H1 (cell line): ENCODE results near the gene MRPL47. TPM values are rescaled to one million over a fixed set of nuclear protein-coding genes. Genes with fewer than 3 reads are reported as not detected.

Experiments
- CTCF ChIA-PET: fragments of 300-600 bp; sonication (Branson Sonifier 250); formaldehyde crosslinking; loops from one replicate; lab custom pipeline; 2021; ENCODE audit not compliant: partially characterized antibody; lab: Charles Lee
- POLR2A ChIA-PET: fragments of 300-600 bp; sonication (Branson Sonifier 250); formaldehyde crosslinking; loops from one replicate; lab custom pipeline; 2021; ENCODE audit warnings: inconsistent platforms; ENCODE audit not compliant: partially characterized antibody; lab: Charles Lee
- DNase-seq, 2 experiments: peaks; one replicate each; pipeline versions ENCODE4 v3.0.0 to v3.0.0-alpha.2; 2010 to 2022; ENCODE audit warnings: low spot score in 2 of 2, low read depth in 1 of 2, mixed read lengths in 1 of 2
- FAIRE-seq: peaks from 2 replicates; lab custom pipeline; 2011; peaks lifted over from hg19 to GRCh38; lab: Jason Lieb, UNC
- H2AFZ ChIP-seq: 2 replicates; pipeline ENCODE4 v1.8.1; 2012; ENCODE audit warnings: low read length, inconsistent platforms
- H2AK5ac ChIP-seq: 2 replicates; pipeline ENCODE4 v1.6.1; 2013; ENCODE audit warnings: low read depth, low read length
- H2BK120ac ChIP-seq: replicated peaks from 2 replicates; pipeline ENCODE3; 2013; ENCODE audit warnings: low read depth, low read length, inconsistent platforms
- H2BK12ac ChIP-seq: 2 replicates; pipeline ENCODE4 v1.6.1; 2013; ENCODE audit warnings: low read depth, low read length
- H2BK15ac ChIP-seq: 2 replicates; pipeline ENCODE4 v1.6.1; 2013; ENCODE audit warnings: low read length
- H2BK20ac ChIP-seq: 2 replicates; pipeline ENCODE4 v1.6.1; 2013; ENCODE audit warnings: low read length
- H2BK5ac ChIP-seq: 2 replicates; pipeline ENCODE4 v1.6.1; 2013; ENCODE audit warnings: low read depth, low read length
- H3K14ac ChIP-seq: 2 replicates; pipeline ENCODE4 v1.6.1; 2013; ENCODE audit warnings: inconsistent platforms; ENCODE audit not compliant: insufficient read length
- H3K18ac ChIP-seq: 2 replicates; pipeline ENCODE4 v1.6.1; 2013; ENCODE audit warnings: low read length; ENCODE audit errors: extremely low read depth
- H3K23ac ChIP-seq: 2 replicates; pipeline ENCODE4 v1.6.1; 2013; ENCODE audit warnings: inconsistent platforms; ENCODE audit not compliant: insufficient read length
- H3K23me2 ChIP-seq: 2 replicates; pipeline ENCODE4 v1.6.1; 2013; ENCODE audit warnings: low read depth, low read length
- H3K27ac ChIP-seq: 2 replicates; pipeline ENCODE4 v1.6.1; 2011; ENCODE audit warnings: low read depth, low read length, inconsistent platforms
- H3K27me3 ChIP-seq, 4 experiments: replicated peaks in 1 of 4; 1 replicate in 1 of 4; 2 replicates in 3 of 4; pipeline versions ENCODE4 v1.6.1 to v1.8.1; 2011 to 2013; ENCODE audit warnings: low read length in 3 of 4, mild to moderate bottlenecking in 3 of 4, inconsistent platforms in 2 of 4, mixed read lengths in 2 of 4, moderate library complexity in 1 of 4; ENCODE audit not compliant: control insufficient read depth in 3 of 4, insufficient read depth in 3 of 4; ENCODE audit errors: extremely low read depth in 1 of 4
- H3K36me3 ChIP-seq, 4 experiments: 2 replicates each; pipeline versions ENCODE4 v1.6.1 to v1.8.1; 2011 to 2013; ENCODE audit warnings: mild to moderate bottlenecking in 4 of 4, low read length in 3 of 4, moderate library complexity in 2 of 4, control low read depth in 1 of 4, inconsistent platforms in 1 of 4; ENCODE audit not compliant: insufficient read depth in 4 of 4, control insufficient read depth in 2 of 4
- H3K4ac ChIP-seq: replicated peaks from 2 replicates; pipeline ENCODE3; 2013; ENCODE audit warnings: low read length, low read depth, mixed read lengths, inconsistent platforms; ENCODE audit not compliant: insufficient read length
- H3K4me1 ChIP-seq, 4 experiments: replicated peaks in 1 of 4; 1 replicate in 1 of 4; 2 replicates in 3 of 4; pipeline versions ENCODE4 v1.6.1 to v1.8.1; 2011 to 2013; ENCODE audit warnings: low read length in 3 of 4, inconsistent platforms in 2 of 4, mixed read lengths in 1 of 4; ENCODE audit not compliant: insufficient read depth in 4 of 4, control insufficient read depth in 3 of 4
- H3K4me2 ChIP-seq, 2 experiments: 2 replicates each; pipeline versions ENCODE4 v1.6.1 to v1.8.1; 2011 to 2013; ENCODE audit warnings: low read depth in 2 of 2, low read length in 2 of 2, control low read depth in 1 of 2, inconsistent platforms in 1 of 2, mild to moderate bottlenecking in 1 of 2; ENCODE audit not compliant: insufficient read depth in 1 of 2
- H3K4me3 ChIP-seq, 4 experiments: fragments of 200-600, 300-600 bp in 1 of 4; sonication (generic), shearing (Covaris generic), sonication (Bioruptor Twin) in 1 of 4; 2 replicates each; pipeline versions ENCODE4 v1.5.1 to v1.8.1; 2011 to 2016; ENCODE audit warnings: low read length in 4 of 4, low read depth in 3 of 4, control low read depth in 2 of 4, inconsistent platforms in 2 of 4, mild to moderate bottlenecking in 2 of 4, mixed read lengths in 1 of 4, moderate library complexity in 1 of 4; ENCODE audit not compliant: insufficient read depth in 2 of 4; ENCODE audit errors: extremely low read depth in 1 of 4
- H3K56ac ChIP-seq: replicated peaks from 2 replicates; pipeline ENCODE3; 2013; ENCODE audit warnings: low read depth, mild to moderate bottlenecking, mixed read lengths, low read length, inconsistent platforms; ENCODE audit not compliant: insufficient read length
- H3K79me1 ChIP-seq: 2 replicates; pipeline ENCODE4 v1.6.1; 2013; ENCODE audit warnings: low read depth, low read length, control low read depth
- H3K79me2 ChIP-seq, 2 experiments: 2 replicates each; pipeline versions ENCODE4 v1.6.1 to v1.8.1; 2012 to 2013; ENCODE audit warnings: low read length in 2 of 2, mild to moderate bottlenecking in 2 of 2, inconsistent platforms in 1 of 2; ENCODE audit not compliant: insufficient read depth in 2 of 2, control insufficient read depth in 1 of 2
- H3K9ac ChIP-seq, 4 experiments: replicated peaks in 1 of 4; 1 replicate in 1 of 4; 2 replicates in 3 of 4; pipeline versions ENCODE4 v1.6.1 to v1.8.1; 2011 to 2013; ENCODE audit warnings: low read depth in 3 of 4, low read length in 3 of 4, control low read depth in 2 of 4, mild to moderate bottlenecking in 2 of 4, moderate library complexity in 2 of 4, inconsistent platforms in 1 of 4; ENCODE audit errors: extremely low read depth in 1 of 4
- H3K9me3 ChIP-seq, 2 experiments: 2 replicates each; pipeline versions ENCODE4 v1.6.1 to v1.8.1; 2012 to 2013; ENCODE audit warnings: mild to moderate bottlenecking in 2 of 2, moderate library complexity in 2 of 2, control low read depth in 1 of 2, inconsistent platforms in 1 of 2, low read depth in 1 of 2, low read length in 1 of 2, mixed read lengths in 1 of 2; ENCODE audit not compliant: insufficient read depth in 2 of 2
- H4K20me1 ChIP-seq, 2 experiments: replicated peaks in 1 of 2; 2 replicates each; pipeline versions ENCODE3 to v1.8.1; 2011 to 2013; ENCODE audit warnings: inconsistent platforms in 2 of 2, low read length in 2 of 2, mild to moderate bottlenecking in 1 of 2; ENCODE audit not compliant: insufficient read depth in 2 of 2, control insufficient read depth in 1 of 2
- H4K5ac ChIP-seq: 2 replicates; pipeline ENCODE4 v1.6.1; 2013; ENCODE audit warnings: low read length, low read depth, mixed read lengths, inconsistent platforms; ENCODE audit not compliant: insufficient read length
- H4K8ac ChIP-seq: 2 replicates; pipeline ENCODE4 v1.8.0; 2013; ENCODE audit warnings: mild to moderate bottlenecking, moderate library complexity, low read length, inconsistent platforms; ENCODE audit not compliant: insufficient read depth; ENCODE audit errors: extremely low read depth
- H4K91ac ChIP-seq: replicated peaks from 2 replicates; pipeline ENCODE3; 2013; ENCODE audit warnings: low read length, mixed read lengths, inconsistent platforms; ENCODE audit not compliant: insufficient read length
- SAP30 ChIP-seq: fragments of 300-600 bp; sonication (generic); IDR thresholded peaks from 2 replicates; pipeline ENCODE4 v1.7.1; 2012; ENCODE audit warnings: low read length, moderate library complexity, mild to moderate bottlenecking, inconsistent platforms; ENCODE audit not compliant: insufficient read depth, insufficient replicate concordance
- WGBS, 2 experiments: shearing (Covaris generic) in 1 of 2; methylation state at CpG; one replicate each; pipeline versions ENCODE4 v1.1.6 to v1.1.7; 2013 to 2015; ENCODE audit warnings: low lambda C conversion rate in 2 of 2, mixed read lengths in 2 of 2, inconsistent platforms in 1 of 2, low coverage in 1 of 2, missing lambda C conversion rate in 1 of 2; ENCODE audit not compliant: insufficient replicate concordance in 2 of 2, insufficient coverage in 1 of 2, insufficient read length in 1 of 2; ENCODE audit errors: extremely low coverage in 1 of 2, missing lambda C conversion rate in 1 of 2; 5-methylcytosine and 5-hydroxymethylcytosine counted together
- polyA plus RNA-seq, 7 experiments: library from polyadenylated mRNA; depleted of rRNA in 3 of 7; stranded (reverse) in 5 of 7; unstranded in 2 of 7; fragments of >200 nt in 5 of 7; fragments of 200-250 nt in 2 of 7; gene quantifications; 1 replicate in 5 of 7; 2 replicates in 1 of 7; 4 replicates in 1 of 7; pipeline versions ENCODE4 v1.2.1 to v1.2.3, GENCODE V29; 2011 to 2013; ENCODE audit warnings: missing spikeins in 2 of 7, mixed read lengths in 2 of 7
- total RNA-seq: library from RNA; stranded (reverse); fragmentation: NEBNext Ultra II Directional; extraction: Animal tissue kit (Norgen Biotek cat#: 25700); gene quantifications from 2 replicates; pipeline ENCODE4 v1.2.1, GENCODE V29; 2021

MRPL47 gene
- total and polyA plus RNA-seq, 2 of the 8 experiments (the other 6 are each of a cell fraction or from before 2014, with no cell fraction given): 26.1 to 76.6 TPM

DNA sequence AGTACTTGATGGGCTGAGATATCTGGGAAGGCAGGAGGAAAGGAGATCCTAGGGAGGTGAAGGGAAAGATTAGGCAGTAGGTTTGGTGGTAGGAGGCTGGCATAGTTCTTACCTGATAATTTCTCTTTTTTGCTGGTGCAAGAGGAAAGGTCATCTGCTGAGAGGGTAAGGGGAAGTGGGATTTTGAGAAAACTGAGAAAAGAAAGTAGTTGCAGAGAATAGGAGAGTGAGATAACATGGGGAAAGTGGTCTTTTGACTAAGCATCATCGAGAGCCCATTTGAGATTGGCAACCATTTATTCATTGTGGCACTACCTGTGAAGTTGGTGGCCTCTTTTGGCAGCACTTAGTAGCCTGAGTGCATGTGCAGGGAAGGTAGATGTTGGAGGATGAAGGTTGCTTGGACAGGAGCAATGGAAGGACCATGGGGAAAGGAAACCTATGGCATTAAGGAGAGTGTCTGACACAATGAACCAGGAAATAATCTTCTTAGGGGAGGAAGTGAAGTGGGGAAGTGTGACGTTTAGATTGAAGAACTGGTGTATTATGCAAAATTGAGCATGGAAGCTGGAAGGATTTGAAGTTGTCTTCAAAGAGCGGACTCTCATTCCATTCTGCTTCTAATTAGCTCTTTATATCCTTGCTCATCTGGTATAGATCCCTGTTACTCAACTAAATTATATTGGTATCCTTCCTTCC lies 26.5 kb upstream of the MRPL47 start:
- H3K9ac ChIP-seq: no peak overlapping the region
- no peak for FAIRE-seq
- H2AFZ ChIP-seq: no peak overlapping the region
- no peak overlapping the region for H2BK15ac ChIP-seq
- peaks cover 0 to 3% (median 0%) of the 10 kb centered on the region in 4 experiments; a peak in 2 of 7 replicates for H3K4me1 ChIP-seq
- no peak overlapping the region for H3K27ac ChIP-seq
- no peaks in the 10 kb centered on the region for H3K79me1 ChIP-seq
- H4K20me1 ChIP-seq: no peaks in the 10 kb centered on the region
- no peak overlapping the region for H2BK5ac ChIP-seq
- POLR2A ChIA-PET: no interaction called here
- no peak overlapping the region for H2BK12ac ChIP-seq
- no peak overlapping the region for H4K8ac ChIP-seq
- H3K36me3 ChIP-seq: no peaks in the 10 kb centered on the region; a peak in 1 of 8 replicates
- H2BK120ac ChIP-seq: no peak overlapping the region
- no peak overlapping the region for H3K56ac ChIP-seq
- no peaks in the 10 kb centered on the region for H3K9me3 ChIP-seq
- H3K4ac ChIP-seq: no peak overlapping the region
- H3K27me3 ChIP-seq: no peaks in the 10 kb centered on the region
- no peak overlapping the region for H3K14ac ChIP-seq
- H3K79me2 ChIP-seq: no peaks in the 10 kb centered on the region
- H3K4me3 ChIP-seq: no peak overlapping the region
- no peak overlapping the region for H4K5ac ChIP-seq
- no peak overlapping the region for H2AK5ac ChIP-seq
- H3K23ac ChIP-seq: no peak overlapping the region
- WGBS, 2 experiments: 92 to 100% methylated on average over 1 to 3 of the region's 3 CpGs
- CTCF ChIA-PET: interaction anchor here (1.7 kb wide), 1 partner anchor 19 kb away, joined by 5 read pairs; no protein-coding TSS in a partner anchor
- H2BK20ac ChIP-seq: no peak overlapping the region
- DNase-seq: no peak
- no peak overlapping the region for H3K18ac ChIP-seq
- no peaks in the 10 kb centered on the region for H3K23me2 ChIP-seq
- H4K91ac ChIP-seq: no peak overlapping the region
- no peak overlapping the region for H3K4me2 ChIP-seq
- TF ChIP-seq SAP30: no peak
